HG03060 (cell line): ENCODE measurements around the gene CACNA2D3.
"Not testable (repeated sequence)": the region's sequence is repeated elsewhere in the genome, so short reads cannot be mapped to it uniquely, and the experiment has no call there.

Experiments
- ATAC-seq: cut with Tn5 transposase; IDR thresholded peaks from one replicate; pipeline ENCODE4 v1.9.1; 2021; ENCODE audit warnings: low read depth, moderate number of reproducible peaks; ENCODE audit not compliant: unreplicated experiment

The CACNA2D3 gene

DNA sequence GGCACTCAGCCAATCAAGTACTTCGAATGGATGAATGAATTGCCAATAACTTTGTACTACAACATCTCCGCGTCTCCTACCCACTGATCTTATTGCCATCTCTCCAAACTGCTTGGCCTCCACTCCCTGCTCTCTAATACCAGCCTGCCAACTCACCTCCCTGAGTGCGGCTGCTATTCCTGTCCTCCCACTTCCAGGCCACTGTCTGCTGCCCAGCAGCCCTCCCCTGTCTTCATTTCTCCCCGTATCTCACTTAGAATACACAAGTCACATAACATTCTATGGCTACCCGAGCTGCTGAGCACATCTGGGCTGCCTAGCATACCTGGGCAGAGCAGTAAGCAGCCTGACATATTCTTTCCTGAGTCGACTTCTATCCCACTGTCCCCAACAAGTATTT lies 955.4 kb downstream of the CACNA2D3 start:
- ATAC-seq = no peak

DNA sequence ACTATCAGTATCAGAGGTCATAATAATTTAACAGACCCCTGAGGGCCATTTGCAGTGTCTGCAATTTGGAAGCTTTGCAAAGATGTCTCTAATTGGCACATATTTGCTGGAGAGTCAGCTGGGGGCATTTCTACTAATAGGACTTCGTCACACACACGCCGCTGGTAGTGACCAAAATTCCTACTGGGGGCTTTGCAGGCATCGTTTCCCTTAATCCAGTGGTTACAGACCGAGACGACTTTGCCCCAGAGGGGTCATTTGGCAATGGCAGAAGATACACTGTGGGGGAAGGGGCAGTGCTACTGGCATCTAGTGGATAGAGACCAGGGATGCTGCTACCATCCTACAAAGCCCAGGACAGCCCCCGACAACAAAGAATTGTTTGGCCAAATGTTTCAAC lies 956.5 kb downstream of the CACNA2D3 start:
- ATAC-seq = no peak

DNA sequence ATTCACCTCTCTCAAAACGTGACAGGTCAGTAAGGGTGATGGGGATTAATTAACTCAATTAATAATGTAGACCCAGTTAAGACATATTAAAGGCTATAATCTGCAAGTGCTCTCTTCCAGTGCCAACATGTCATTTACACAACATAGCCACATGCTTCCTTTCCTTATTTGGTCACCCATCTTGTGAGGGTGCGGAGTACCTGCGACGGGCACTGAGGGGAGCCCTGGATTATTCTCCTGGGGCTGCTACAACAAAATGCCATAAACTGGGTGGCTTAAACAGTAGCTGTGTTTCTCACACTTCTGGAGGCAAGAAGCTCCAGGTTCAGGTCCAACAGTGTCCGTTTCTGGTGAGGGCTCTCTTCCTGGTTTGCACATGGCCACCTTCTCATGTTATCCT lies 962.9 kb downstream of the CACNA2D3 start:
- ATAC-seq = no peak

DNA sequence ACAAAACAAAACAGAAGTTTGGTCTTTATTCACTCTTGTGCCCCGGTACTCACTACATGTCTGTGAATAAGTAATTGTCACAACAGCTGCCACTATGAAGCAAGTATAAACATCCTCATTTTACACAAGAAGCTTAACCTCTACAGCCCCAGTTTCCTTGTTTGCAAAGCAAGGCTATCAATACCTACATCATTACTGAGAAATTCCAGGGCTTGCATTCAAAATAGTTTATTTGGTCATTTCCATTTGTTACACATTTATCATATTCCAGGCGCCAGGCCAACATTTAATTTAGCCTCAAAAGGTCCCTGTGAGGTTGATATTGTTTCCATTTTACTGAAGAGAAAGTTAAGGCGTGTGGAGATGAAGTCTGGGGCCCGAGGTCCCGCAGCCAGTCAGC lies 966.9 kb downstream of the CACNA2D3 start:
- no peak for ATAC-seq

DNA sequence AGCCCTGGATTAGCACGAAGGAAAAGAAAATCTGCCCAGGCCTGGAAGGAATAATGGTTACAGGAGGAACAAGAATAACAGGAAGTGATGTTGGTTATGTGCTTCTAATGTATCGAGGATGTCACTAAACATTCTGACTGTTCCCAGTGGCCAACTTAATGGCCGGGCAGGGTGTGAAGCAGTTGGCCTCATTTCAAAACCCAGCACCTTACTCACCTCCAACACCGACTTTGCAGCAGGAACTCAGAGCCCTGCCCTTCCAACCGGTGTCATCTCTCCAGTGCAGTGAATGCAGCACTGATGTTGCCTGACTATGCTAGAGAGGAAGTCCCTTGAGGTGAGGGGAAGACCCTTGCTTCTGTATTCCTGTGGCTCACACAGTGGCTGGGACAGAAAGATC lies 967.9 kb downstream of the CACNA2D3 start:
- ATAC-seq = no peak

DNA sequence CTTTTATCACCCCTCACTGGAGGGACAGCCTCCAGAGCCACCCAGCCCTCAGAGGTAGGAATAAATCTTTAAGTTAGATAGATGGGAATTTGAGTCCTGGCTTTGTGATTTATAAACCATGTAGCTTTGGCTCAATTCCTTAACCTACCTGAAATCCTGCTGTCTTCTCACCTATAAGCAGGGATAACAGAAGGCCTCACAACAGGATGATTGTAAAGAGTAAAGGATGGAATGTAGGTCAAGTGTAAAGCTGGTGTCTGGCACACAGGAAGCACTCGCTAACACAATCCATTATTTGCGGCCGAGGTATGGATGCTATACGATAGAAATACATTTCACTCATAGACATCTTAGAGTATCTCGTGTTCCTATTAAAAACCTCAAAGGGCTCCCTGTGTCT lies 968.4 kb downstream of the CACNA2D3 start:
- no peak for ATAC-seq

DNA sequence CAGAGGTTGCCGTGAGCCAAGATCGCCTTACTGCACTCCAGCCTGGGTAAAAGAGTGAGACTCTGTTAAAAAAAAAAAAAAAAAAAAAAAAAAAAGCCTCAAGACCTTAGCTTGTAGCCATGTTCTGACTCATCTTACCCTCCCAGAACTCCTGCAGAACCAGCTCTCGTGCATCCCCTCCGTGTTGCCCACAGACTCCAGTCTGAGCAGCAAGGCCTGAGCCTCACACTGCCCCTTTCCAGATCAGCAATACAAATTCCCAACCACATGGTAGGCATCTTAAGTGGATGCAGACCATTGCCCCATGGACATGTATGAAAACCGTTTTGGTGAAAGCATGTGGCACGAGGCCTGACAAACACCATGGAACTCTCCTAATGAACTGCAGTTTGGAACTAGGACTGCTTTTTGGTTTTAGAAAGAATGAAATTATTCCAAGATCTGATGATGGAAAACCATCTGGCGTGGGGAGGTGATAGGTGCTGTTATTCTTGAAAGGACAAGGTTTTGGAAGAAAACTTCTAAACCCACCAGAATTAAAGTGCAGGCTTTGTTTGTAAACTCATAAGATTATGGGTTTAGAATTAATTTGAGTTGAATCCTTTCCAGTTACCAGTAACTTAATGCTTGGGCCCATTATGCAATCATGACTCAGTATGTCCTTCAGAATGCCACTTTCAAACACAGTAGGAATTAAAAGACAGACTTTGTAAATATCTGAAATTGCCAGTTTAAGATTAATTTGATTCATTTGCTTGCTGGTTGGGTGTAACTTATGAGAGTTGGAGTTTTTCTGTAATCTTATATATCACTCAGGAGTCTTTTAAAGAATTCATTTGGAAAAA lies 969.3 kb downstream of the CACNA2D3 start:
- no peak for ATAC-seq

DNA sequence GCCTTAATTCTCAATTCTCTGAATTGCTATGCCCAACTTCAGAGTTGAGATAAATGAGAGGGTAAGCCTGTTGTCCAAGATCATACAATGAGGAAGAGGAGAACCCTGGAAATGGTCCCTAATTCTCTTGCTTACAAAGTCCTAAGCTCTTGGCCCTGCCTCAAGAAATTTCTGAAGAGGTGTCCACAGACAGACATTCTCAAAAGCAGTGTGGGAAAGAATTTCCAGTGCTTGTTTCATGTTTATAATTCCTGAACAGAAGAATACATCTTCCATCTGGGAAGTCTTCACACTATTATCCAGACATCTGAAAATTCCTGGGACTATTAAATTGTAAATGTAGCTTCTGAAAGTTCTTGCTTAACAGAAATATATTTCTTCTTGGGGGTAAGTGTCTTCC lies 972.3 kb downstream of the CACNA2D3 start:
- no peak for ATAC-seq

DNA sequence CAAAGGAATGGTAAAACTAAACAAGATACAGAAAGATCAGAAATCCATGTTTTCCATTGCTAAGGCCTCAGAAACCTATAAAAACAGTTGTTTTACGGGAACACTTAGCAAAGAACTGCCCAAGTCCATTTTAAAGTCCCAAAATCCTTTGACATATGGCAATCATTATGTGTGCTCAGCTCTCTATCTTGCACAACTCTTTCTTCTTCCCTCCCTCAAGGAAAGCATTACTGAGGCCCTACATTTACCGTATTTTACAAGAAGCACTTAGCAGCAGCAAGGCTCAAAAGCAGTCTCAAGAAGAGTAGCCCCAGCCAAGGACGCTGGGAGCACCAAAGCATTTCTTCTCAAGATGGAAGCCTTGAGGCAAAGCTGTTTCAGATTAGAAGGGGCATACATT lies 975.1 kb downstream of the CACNA2D3 start:
- no peak for ATAC-seq

DNA sequence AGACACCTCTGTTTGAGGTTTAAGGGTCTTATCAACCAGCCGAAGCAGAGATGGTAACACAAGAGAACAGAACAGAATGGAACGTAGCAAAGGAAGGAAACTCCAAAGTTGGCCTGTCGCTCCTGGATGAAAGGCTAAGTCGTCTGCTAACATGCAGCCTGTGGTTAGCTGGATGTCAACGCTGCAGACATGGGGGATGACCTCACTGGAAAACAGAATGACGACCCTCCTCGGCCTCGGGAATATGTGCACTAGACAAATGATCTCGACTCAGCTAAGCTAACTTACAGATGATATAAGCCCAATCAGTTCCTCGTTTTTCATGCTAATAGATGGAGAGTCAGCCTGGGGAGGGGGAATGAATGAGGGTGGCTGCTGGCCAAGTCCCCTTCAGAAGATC lies 983.3 kb downstream of the CACNA2D3 start:
- ATAC-seq = no peak

DNA sequence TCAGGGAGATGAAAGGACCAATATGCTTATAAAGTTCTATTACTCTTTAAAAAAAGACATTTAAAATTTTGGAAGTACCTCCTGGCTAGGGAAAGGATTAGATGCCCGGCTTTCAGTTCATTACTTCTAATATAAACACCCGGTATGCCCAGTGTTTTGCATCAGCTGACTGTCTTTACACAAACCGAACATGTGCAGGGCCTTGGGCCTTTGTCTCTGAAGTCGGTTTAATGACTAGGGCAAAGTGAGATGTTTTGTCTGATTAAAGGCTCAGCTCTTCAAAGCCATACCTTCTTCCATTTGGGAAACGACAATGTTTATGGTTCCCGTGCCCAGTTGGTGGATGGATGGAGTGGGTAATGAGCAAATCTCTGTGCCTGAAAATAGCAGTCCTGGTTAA lies 984.8 kb downstream of the CACNA2D3 start:
- no peak for ATAC-seq

DNA sequence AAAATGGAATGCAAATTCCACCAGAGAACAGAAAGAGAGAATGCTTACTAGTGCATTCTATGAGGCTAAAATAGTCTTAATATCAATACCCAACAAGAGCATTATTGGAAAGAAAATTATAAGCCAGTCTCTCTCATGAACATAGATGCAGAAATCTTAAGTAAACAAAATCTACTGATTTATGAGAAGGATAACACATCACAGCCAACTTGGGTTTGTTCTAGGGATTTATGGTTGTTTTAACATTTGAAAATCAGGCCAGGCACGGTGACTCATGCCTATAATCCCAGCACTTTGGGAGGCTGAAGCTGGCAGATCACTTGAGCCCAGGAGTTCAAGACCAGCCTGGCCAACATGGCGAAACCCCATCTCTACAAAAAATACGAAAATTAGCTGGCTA lies 989.6 kb downstream of the CACNA2D3 start:
- not testable (repeated sequence) for ATAC-seq

DNA sequence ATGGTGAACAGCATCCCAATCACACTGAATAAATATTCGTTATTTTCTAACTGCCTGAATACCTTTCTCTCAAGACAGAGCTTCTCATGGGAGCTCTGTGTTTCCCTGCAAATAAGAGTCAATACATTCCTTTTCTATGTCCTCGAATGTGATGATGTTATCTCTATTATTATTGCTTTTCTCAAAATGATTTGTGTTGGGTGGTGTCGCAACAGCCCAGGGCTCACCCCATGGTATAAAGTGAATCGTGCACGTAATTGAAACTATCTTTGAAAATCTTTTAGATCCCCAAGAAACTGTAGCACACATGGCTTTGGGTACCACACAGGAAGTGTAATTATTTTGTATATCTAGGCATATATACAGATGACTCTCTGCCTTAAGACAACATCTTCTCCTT lies 996.1 kb downstream of the CACNA2D3 start:
- no peak for ATAC-seq

DNA sequence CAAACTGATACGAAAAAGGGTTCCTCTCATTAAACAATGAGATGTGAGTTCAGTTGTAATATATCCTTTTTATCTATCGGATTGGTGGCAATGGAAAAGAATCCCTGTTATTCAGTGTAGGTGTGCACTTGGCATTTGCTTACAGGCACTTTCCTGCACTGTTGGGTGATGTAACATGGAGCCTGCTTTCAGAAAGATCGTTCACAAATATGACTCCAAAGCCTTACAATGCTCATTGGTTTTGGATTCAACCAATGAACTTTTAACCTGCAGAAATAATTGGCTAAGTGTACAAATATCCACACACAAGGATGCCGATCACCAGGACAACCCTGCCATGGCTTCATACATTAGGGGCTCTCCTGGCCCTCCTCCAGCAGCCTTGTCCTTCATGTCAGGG lies 996.9 kb downstream of the CACNA2D3 start:
- no peak for ATAC-seq

DNA sequence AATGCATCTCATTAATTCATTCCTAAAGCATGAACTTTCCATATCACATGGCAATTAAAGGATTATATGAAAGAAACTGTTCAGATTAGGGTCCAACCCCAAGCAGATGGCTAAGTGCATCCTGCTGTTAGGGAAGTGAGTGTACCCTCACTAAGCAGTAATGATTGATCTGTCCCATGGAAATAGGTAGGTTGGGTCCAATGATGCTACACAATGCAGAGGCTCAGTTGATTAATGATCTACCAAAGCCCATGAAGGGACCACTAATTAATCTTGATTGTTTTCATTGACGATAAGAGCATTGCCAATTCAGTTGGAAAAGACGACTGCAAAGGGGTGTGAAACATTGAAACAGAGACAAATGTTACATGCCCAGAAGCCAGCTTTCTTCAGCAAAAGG lies 1000.0 kb downstream of the CACNA2D3 start:
- no peak for ATAC-seq
